Measurements from ENCODE around the gene CLTCL1.

CLTCL1 gene

DNA sequence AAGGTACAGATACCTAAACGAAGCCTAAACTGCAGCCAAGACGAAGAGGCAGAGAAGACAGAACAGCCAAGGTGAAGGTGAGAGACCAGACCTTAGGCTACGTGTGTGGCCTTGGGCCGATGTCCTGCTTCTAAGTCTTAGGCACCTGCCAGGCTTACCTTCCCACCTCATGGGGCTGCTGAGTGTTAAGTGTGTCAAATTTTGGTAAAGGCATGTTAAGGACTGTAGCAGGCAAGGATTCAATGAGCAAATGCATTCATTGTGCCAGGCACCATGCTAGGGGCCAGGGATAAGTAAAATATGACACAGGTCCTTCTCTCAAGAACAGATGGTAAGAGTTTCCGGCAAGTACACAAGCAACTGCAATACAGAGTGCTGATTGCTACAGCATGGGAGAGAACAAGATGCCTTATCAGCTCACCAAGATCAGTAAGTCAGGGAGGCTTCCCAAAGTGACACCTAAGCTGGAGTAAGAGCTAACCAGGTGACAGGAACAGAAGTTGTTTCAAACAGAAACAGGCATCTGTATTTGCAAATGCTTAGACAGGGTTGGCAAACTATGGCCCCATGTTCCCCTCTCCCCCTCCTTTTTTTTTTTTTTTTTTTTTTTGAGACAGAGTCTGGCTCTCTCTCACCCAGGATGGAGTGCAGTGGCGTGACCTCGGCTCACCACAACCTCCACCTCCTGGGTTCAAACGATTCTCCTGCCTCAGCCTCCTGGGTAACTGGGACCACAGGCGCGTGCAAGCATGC is 46.7 kb downstream of the CLTCL1 start:
- DNase-seq = no peak

DNA sequence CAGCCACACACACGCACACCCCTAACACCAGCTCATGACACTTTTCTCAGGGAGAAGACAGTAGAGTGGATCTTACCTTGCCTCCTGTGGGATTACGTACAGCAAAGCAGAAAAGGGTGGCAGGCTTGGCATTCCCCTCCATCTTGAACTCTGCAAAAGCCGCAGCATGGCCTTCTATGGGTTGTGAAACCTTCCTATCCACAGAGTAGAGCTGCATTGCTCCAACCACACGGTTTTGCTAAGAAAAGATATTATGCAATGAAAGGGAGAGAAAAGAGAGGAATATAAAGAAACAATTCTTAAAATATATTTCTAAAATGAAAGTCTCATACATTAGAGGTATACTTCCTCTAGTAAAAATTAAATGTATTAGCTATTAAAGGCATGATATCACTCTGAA is 48.8 kb downstream of the CLTCL1 start:
- DNase-seq = no peak

- no peak for DNase-seq
These were observed 50.0 kb downstream of the CLTCL1 start for GRCh38 chr22:19241593-19241906.

DNA sequence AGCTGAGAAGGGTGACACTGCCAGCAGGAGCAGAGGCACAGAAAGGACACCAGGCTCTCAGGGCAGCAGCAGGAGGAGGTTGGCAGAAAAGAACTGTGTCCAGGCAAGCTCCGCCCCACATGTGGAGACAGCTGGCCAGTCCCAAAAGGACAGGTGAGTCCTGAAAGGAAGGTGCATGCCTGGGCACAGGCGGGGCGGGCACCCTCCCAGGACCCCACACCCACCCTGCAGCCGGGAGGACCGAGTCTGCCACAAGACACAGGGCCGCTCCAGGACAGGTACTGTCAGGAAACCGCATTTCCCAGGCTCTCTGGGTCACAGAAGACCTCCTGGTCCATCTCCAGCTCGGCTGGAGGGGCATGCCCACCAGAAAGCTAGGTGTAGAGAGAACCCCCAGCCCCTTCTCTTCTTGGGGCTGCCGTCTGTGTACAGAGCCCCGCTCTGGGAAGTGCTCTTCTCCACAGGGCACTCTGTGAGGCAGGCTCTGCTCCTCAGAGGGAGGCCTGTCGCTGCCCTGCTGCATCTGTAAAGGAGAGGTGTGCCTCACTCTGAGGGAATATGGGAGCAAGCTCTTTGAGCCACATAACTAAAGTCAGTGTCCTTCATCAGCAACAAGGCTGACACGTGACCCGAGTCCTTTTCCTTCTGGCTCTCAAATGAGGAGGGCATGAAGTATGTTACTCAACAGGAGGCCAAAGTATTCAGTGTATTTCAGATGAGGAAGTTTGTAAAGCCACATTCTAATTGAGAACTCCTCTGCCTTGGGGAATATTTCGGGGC is 50.5 kb downstream of the CLTCL1 start:
- no peak for DNase-seq

- no peak for DNase-seq
These were observed 52.1 kb downstream of the CLTCL1 start for GRCh38 chr22:19239464-19239863.

- DNase-seq = no peak
These were observed 52.6 kb downstream of the CLTCL1 start for GRCh38 chr22:19238900-19239299.

DNA sequence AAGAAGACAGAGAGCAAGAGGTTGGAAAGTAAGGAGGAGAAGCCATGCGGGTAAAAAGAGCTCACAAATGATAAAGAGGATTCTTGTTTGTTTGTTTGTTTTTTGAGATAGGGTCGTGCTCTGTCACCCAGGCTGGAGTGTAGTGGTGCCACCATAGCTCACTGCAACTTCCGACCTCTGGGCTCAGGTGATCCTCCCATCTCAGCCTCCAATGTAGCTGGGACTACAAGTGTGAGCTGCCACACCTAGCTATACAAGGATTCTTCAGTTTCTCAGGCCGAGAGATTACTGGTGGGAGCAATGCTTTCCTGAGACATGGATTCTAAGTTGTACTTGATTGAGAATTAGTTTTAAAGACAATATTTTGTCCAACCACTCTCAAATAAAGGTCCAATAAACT is 55.6 kb downstream of the CLTCL1 start:
- DNase-seq = no peak

- DNase-seq = no peak
These were observed 57.2 kb downstream of the CLTCL1 start for GRCh38 chr22:19234126-19234896.

GRCh38 chr22:19233189-19233661 is 58.3 kb downstream of the CLTCL1 start:
- DNase-seq = no peak

- no peak for DNase-seq
These were observed 58.9 kb downstream of the CLTCL1 start for GRCh38 chr22:19232623-19233022.

- no peak for DNase-seq
These were observed 59.5 kb downstream of the CLTCL1 start for GRCh38 chr22:19231986-19232385.

- no peak for DNase-seq
These were observed 61.9 kb downstream of the CLTCL1 start for GRCh38 chr22:19229600-19229999.

GRCh38 chr22:19228179-19228578 is 63.3 kb downstream of the CLTCL1 start:
- DNase-seq = no peak

GRCh38 chr22:19226428-19226827 is 65.1 kb downstream of the CLTCL1 start:
- no peak for DNase-seq

GRCh38 chr22:19225560-19225959 is 66.0 kb downstream of the CLTCL1 start:
- no peak for DNase-seq

DNA sequence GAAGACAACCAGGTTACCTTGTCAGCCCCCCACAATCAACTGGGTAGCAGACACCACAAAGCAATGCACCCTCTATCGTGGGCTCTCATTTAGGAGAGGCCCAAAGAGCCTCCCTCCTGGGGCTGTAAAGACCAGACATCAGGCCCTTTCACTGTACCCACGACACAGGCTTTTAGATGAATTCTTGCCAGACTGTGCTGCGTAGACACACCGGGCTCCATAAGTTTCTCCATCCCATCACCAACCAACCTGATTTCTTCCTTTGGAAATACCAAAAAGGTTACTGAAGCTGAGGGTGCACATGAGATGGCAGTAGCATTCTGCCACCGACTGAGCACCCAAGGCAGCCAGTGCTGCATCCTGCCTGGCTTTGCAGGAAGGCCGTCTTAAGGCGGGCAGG is 66.5 kb downstream of the CLTCL1 start:
- no peak for DNase-seq

DNA sequence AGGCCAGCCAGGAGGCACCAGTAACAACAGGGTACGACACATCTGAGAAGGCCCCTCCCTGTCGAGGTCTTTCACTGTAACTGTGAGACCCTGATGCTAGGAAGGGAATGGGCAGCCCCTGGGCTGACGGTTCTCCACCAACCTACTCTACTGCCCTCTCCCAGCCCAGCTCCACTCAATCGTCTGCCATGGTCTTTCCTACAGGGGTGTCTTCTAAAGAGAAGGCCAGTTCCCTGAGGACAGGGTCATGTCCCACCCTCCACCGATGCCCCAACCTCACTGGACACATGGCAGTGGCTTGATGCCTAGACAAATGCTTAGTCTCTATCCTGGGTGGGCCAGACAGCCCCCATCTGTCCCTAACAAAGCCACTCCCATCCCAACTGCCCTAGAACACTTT is 67.0 kb downstream of the CLTCL1 start:
- no peak for DNase-seq

GRCh38 chr22:19223617-19224016 is 67.9 kb downstream of the CLTCL1 start:
- DNase-seq = no peak

GRCh38 chr22:19223110-19223509 is 68.4 kb downstream of the CLTCL1 start:
- DNase-seq = no peak

DNA sequence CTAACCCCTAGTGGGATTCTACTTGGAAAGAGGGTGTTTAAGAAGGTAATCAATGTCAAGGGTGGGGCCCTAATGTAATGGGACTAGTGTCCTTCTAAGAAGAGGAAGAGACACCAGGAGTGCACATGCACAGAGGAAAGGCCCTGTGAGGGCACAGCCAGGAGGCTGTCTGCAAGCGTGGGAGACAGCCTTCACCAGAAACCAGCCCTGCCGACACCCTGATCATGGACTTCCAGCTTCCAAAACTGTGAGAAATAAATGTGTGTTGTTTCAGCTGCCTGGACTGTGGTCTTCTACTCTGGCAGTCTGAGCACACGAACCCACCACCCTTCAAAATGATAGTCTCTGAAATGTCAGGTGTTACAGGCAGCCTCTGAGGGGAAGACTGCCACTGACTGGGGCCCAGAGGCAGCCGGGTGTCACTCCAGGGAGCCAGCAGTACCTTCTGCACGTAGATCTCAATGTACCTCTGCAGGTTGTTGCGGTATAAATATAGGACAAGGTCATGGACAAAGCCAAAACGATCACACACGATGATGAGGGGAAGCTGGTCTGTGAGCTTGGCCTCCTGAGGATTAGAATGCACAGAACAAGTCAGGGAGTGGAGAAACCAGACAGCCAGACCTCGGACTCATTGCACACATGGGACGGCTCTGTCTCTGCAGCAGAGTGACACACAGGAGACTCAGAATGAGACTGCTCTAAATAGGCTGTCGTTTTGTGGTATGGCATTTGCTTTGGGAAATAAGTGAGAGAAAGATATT is 69.1 kb downstream of the CLTCL1 start:
- DNase-seq = no peak

GRCh38 chr22:19220867-19221266 is 70.7 kb downstream of the CLTCL1 start:
- no peak for DNase-seq

- DNase-seq = no peak
These were observed 72.8 kb downstream of the CLTCL1 start for GRCh38 chr22:19218541-19219233.
